ENCODE measurements around the gene MYPOP.

- TF ChIP-seq CTCF (conservative IDR thresholded peaks at IDR 0.05; ENCODE audit: low read length) (no peak), EZH2phosphoT487 (IDR thresholded peaks at IDR 0.05; ENCODE audit: borderline replicate concordance, low read depth, low read length) (no peak)
These were observed 39.7 kb downstream of the MYPOP start, which contains the start of gene SYMPK for GRCh38 chr19:45862564-45863334.
